ENCODE data around the gene LCN15. TPM values are rescaled to one million over a fixed set of nuclear protein-coding genes. Genes with fewer than 3 reads are reported as not detected.
A peak's percentile ranks its signal among the peaks of the same experiment; 100 is the strongest.

LCN15 gene
- total RNA-seq, 1 donor from 2014 or later = not detected

DNA sequence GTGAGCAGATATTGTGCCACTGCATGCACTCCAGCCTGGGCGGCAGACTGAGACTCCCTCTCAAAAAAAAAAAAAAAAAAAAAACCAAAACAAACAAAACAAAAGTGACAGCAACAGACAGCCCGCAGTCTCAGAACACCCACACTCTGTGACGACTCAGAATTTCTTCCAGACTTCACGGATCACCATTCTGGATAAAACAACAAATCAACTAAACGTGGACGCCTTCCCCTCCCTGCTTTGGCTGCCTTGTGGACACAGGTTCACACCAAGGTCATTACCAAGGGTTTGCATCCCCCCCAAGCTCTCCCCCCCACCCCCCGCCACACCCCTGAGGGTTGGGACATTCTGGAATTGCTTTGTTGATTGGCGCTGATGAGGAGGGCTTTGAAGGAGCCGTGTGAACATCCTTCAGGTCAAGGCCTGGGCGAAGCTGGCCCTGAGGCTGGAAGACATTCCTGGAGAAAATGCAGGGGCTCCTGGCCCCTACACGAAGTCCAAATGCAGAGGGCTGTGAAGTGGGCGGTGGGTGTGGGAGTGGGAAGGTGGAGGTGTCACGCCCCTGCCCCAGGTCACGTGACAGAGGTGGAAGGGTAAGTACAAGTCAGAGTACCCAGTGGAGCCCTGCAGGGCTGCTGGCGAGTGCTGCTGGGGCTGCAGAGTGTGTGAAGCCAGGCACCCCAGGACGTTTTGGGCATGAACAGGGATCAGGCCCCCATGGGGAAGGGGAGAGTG lies 31.7 kb downstream of the LCN15 start:
- H3F3A ChIP-seq (ENCODE audit: low read depth) = peaks cover 6% of the 10 kb centered on the region
- no peak overlapping the region for H3K4me2 ChIP-seq
- H3K36me3 ChIP-seq = no peaks in the 10 kb centered on the region
- H3K9ac ChIP-seq = no peak overlapping the region
- Mint-ChIP-seq H3K4me1 (peaks cover 4% of the 10 kb centered on the region), H3K36me3 (no peaks in the 10 kb centered on the region), H3K27ac (no peak overlapping the region), H3K27me3 (ENCODE audit: insufficient read depth, low read depth) (peaks cover 9% of the 10 kb centered on the region), H3K9me3 (no peaks in the 10 kb centered on the region), H3K4me3 (no peak overlapping the region)
- H3K27me3 ChIP-seq = peaks cover 17% of the 10 kb centered on the region
- H4K20me1 ChIP-seq (ENCODE audit: low read depth) = peaks cover 3% of the 10 kb centered on the region
- no peak overlapping the region for H2AFZ ChIP-seq (replicated peaks)
- H3K9me3 ChIP-seq (ENCODE audit: low read depth) = no peaks in the 10 kb centered on the region
- no peak for TF ChIP-seq EZH2 (IDR thresholded peaks at IDR 0.05)
- TF ChIP-seq, protein P1, sequence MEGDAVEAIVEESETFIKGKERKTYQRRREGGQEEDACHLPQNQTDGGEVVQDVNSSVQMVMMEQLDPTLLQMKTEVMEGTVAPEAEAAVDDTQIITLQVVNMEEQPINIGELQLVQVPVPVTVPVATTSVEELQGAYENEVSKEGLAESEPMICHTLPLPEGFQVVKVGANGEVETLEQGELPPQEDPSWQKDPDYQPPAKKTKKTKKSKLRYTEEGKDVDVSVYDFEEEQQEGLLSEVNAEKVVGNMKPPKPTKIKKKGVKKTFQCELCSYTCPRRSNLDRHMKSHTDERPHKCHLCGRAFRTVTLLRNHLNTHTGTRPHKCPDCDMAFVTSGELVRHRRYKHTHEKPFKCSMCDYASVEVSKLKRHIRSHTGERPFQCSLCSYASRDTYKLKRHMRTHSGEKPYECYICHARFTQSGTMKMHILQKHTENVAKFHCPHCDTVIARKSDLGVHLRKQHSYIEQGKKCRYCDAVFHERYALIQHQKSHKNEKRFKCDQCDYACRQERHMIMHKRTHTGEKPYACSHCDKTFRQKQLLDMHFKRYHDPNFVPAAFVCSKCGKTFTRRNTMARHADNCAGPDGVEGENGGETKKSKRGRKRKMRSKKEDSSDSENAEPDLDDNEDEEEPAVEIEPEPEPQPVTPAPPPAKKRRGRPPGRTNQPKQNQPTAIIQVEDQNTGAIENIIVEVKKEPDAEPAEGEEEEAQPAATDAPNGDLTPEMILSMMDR (IDR thresholded peaks at IDR 0.05) = no peak
- TF ChIP-seq EZH2phosphoT487 (IDR thresholded peaks at IDR 0.05) = no peak
- H3K4me1 ChIP-seq = no peaks in the 10 kb centered on the region
- peaks cover 10% of the 10 kb centered on the region for H3K79me2 ChIP-seq (ENCODE audit: low read depth)
- no peak overlapping the region for H3K4me3 ChIP-seq
- H3K27ac ChIP-seq = no peak overlapping the region
- no peak for DNase-seq (ENCODE audit: low spot score)

DNA sequence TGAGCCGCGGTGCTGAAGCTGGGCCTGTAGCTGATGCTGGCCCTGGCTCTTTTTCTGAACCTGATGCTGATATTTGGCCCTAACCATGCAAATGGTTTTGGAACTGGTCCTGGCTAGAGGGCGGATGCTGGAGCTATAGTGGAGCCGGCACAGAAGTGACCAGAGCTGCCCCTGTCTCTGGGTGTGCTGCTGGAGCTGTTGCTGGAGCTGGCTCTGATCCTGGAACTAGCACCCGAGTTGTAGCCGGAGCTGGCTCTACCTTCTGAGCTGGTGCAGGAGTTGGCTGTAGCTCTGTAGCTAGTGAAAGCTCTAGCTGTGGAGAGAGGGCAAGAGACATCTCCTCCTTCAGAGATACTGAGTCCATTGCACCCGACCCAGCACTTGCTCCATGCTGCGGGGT lies 34.4 kb downstream of the LCN15 start:
- peaks cover 10% of the 10 kb centered on the region for H3K36me3 Mint-ChIP-seq
- no peak overlapping the region for H3K27ac ChIP-seq
- no peak overlapping the region for H3K9ac ChIP-seq
- H3K9me3 ChIP-seq (ENCODE audit: low read depth) = no peaks in the 10 kb centered on the region
- peak overlapping the region; percentile 76 for H3K4me3 Mint-ChIP-seq
- H3K27me3 Mint-ChIP-seq (ENCODE audit: insufficient read depth, low read depth) = peaks cover 18% of the 10 kb centered on the region
- no peak overlapping the region for H2AFZ ChIP-seq (replicated peaks)
- TF ChIP-seq, protein P1 (IDR thresholded peaks at IDR 0.05) = no peak
- TF ChIP-seq EZH2 (IDR thresholded peaks at IDR 0.05) (no peak), EZH2phosphoT487 (IDR thresholded peaks at IDR 0.05) (no peak)
- H4K20me1 ChIP-seq (ENCODE audit: low read depth) = peaks cover 29% of the 10 kb centered on the region
- no peak overlapping the region for H3K4me3 ChIP-seq
- DNase-seq (ENCODE audit: low spot score) = no peak
- no peaks in the 10 kb centered on the region for H3K36me3 ChIP-seq
- H3F3A ChIP-seq (ENCODE audit: low read depth) = peaks cover 23% of the 10 kb centered on the region
- no peak overlapping the region for H3K4me2 ChIP-seq
- H3K9me3 Mint-ChIP-seq = no peaks in the 10 kb centered on the region
- H3K27me3 ChIP-seq = peaks cover 17% of the 10 kb centered on the region
- peaks cover 9% of the 10 kb centered on the region for H3K4me1 ChIP-seq
- peaks cover 26% of the 10 kb centered on the region for H3K4me1 Mint-ChIP-seq
- H3K27ac Mint-ChIP-seq = no peak overlapping the region
- H3K79me2 ChIP-seq (ENCODE audit: low read depth) = peaks cover 35% of the 10 kb centered on the region

DNA sequence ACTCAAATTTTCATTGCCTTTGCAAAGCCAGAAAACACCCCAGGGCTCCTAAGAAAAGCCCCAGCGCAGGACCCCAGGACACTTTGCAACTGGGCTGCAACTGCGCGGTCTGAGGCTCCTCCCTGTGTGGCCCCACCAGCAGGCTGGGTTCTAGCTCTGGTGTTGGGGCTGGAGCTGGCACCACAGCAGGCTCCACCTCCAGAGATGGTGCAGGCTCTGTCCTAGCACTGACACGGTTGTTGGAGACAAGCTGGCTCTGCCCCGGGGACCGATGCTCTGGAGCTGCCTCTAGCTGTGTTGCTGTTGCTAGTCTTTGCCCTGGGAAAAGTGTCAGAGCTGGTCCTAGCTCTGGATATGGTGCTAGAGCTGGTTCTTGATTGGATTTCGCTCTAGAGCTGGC lies 35.2 kb downstream of the LCN15 start:
- no peaks in the 10 kb centered on the region for H3K9me3 ChIP-seq (ENCODE audit: low read depth)
- peaks cover 31% of the 10 kb centered on the region for H3F3A ChIP-seq (ENCODE audit: low read depth)
- H3K9ac ChIP-seq = no peak overlapping the region
- H3K4me2 ChIP-seq = peak overlapping the region; percentile 82
- peak overlapping the region; percentile 76 for H3K4me3 Mint-ChIP-seq
- no peaks in the 10 kb centered on the region for H3K9me3 Mint-ChIP-seq
- no peak for DNase-seq (ENCODE audit: low spot score)
- TF ChIP-seq, protein P1 (IDR thresholded peaks at IDR 0.05) = no peak
- no peak for TF ChIP-seq EZH2 (IDR thresholded peaks at IDR 0.05)
- no peak for TF ChIP-seq EZH2phosphoT487 (IDR thresholded peaks at IDR 0.05)
- peak overlapping the region; percentile 89 for H3K4me3 ChIP-seq
- peaks cover 18% of the 10 kb centered on the region for H3K27me3 Mint-ChIP-seq (ENCODE audit: insufficient read depth, low read depth)
- H3K27ac ChIP-seq = no peak overlapping the region
- H3K4me1 ChIP-seq = peaks cover 9% of the 10 kb centered on the region
- H3K4me1 Mint-ChIP-seq = peaks cover 26% of the 10 kb centered on the region
- H3K36me3 ChIP-seq = no peaks in the 10 kb centered on the region
- H4K20me1 ChIP-seq (ENCODE audit: low read depth) = peaks cover 37% of the 10 kb centered on the region
- peaks cover 17% of the 10 kb centered on the region for H3K27me3 ChIP-seq
- H2AFZ ChIP-seq (replicated peaks) = no peak overlapping the region
- peaks cover 43% of the 10 kb centered on the region for H3K79me2 ChIP-seq (ENCODE audit: low read depth)
- no peak overlapping the region for H3K27ac Mint-ChIP-seq
- peaks cover 14% of the 10 kb centered on the region for H3K36me3 Mint-ChIP-seq
